HG03045 (cell line): ENCODE measurements around the gene SDHAF3.
A peak's percentile ranks its signal among the peaks of the same experiment; 100 is the strongest.
"Not testable (repeated sequence)": the region's sequence is repeated elsewhere in the genome, so short reads cannot be mapped to it uniquely, and the experiment has no call there.

ENCODE experiments used
- ATAC-seq: cut with Tn5 transposase; IDR thresholded peaks from one replicate; pipeline ENCODE4 v1.9.1; 2021; ENCODE audit warnings: mild to moderate bottlenecking, moderate library complexity; ENCODE audit not compliant: unreplicated experiment

The SDHAF3 gene

DNA sequence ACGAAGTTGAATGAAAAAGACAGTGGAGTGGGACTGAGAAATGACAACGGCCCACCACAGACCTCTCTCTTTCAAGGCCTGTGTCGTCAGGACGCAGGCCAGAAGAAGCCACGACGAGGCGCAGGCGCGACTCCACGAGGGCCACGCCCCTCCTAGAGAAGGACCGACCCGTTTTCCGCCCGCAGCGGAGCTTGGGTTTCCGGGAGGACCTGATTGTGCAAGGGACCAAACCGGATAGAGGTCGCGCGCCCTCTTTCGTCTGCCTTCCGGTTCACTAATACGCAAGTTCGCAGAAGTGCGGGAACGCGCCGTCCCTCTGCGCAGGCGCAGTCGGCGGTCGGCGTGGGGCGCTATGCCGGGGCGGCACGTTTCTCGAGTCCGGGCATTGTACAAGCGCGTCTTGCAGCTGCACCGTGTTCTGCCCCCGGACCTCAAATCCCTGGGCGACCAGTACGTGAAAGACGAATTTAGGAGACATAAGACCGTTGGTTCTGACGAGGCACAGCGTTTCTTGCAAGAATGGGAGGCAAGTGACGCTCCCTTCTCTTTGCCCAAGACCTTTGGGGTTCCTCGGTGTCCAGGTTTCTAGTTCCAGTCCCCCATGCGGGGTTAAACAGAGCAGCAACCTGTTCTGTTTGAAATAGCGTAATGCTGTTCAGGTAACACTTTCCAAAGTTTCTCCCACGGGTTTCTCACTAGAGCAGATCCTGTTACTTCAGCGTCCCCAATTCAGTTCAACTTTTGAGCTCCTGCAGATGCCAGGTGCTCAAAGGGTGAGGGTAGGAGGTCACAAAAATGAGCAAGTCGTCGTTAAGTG, at the start of gene SDHAF3:
SDHAF3 (plus strand) TSS at position 327 of the 817 bp plus-strand sequence; CDS start at position 353, 26 bp downstream.
- peak; percentile 94 for ATAC-seq

DNA sequence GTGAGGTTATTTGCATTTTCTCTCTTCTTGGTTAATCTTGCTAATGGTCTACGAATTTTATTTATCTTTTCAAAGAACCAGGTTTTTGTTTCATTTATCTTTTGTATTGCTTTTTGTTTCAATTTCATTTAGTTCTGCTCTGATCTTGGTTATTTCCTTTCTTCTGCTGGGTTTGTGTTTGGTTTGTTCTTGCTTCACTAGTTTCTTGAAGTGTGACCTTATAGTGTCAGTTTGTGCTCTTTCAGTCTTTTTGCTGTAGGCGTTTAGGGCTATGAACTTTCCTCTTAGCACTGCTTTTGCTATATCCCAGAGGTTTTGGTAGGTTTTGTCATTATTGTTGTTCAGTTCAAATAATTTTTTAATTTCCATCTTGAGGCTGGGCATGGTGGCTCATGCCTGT, 45.5 kb upstream of the SDHAF3 start:
- ATAC-seq: not testable (repeated sequence)

DNA sequence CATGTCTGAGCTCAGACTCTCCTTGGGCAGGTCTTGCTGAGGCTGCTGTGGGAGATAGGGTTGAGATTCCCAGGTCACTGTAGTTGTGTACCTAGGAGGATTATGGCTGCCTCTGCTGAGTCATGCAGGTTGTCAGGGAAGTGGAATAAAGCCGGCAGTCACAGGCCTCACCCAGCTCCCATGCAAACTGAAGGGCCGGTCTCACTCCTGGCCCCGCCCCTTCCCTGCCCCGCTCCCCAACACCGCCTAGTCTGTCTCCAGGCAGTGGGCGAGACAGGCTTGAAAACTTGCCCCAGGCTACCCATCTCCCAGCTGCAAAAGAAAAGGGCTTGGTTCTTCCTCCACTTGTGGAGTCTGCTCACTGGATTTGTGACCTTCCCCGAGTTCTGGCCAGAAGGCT, 41.6 kb upstream of the SDHAF3 start:
- no peak for ATAC-seq

DNA sequence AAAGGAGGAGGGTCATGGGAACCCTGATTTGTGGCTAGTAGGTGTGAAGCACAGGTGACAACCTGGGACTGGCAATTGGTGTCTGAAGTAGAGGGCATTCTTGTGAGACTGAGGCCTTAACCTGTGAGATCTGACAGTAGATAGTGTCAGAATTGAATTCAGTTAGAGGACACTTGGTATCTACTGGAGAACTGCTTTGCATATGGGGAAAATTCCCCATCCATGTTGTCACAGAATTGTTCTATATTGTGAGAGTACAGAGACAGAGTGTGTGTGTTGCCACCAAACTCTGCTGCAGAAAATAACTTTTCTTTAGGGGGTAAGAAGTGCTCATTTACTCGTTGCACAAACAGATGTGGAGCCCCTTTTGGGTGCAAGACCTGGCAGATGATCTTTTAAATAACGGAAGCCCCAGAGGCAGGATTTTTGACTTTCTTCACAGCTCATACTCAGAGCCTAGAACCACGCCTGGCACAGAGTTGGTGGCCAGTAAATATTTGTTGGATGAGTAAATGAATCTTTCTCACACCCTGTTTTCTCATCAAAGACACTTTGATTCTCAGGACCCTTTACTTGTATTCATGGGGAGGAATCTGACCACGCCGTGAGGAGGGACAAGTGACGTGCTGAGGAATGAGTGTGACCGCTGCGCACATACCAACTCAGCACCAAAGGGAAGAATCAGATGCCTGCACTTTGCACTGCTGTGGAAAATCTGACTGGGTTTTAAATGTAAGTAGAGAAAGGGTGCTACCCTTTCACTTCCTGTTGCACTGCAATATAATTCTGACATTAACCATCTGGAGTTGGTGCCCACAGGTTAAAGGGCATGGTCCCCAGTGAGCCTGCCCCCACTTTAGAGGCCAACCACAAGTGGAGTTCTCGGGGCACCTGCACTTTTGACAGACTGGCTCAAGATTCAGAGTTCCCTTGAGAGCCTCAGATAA, 39.2 kb upstream of the SDHAF3 start:
- no peak for ATAC-seq

DNA sequence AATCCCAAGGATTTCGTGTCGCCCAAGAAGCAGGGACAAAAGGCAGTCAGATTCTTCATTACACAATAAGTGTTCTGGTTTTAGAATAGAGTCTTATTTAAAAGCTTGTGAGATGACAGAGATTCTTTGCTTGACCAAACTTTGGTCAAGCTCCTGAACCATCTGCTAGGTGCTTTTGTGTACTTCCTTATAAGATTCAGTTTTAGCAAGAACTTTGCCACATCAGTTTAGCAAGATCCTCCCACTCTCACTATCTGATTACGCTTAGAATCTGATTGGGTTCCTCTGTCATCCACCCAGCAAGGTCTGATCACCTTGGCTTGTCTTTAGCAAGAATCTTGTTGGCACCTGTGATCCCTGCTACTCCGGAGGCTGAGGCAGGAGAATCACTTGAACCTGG, 38.2 kb upstream of the SDHAF3 start:
- no peak for ATAC-seq

DNA sequence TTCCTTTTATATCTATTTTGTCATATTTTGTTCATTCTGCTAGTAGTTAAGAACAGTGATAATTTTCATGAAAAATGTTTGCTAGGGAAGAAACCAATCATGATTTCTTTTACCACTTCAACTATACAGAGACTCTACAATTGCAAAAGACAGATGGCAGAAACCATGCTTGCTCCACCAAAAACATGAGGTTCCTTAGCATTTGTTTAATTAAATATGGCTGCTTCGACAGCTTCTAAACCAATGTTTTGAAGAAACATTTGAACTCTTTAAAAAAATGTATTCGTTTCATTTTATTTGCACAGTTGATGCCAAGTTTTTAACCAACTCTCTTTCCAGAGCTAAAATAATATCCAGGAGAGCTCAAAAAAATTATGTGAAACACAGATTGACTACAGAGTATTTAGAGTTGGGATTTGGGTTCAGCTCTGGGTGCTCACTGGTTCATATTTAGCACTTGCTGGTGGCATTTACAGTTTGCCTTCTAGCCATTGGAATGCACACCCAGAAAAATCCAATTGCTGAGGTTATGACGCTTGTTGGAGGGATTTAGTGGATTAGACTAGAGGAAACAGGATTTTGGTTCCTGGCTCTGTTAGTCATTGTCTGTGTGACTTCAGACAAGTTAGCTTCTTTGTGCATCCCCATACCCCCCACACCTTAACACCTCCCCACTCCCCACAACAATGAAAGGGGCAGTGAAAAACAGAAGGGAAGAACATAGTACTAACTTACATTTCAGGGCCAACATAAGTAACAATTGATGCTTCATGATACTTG, 35.8 kb upstream of the SDHAF3 start:
- no peak for ATAC-seq

DNA sequence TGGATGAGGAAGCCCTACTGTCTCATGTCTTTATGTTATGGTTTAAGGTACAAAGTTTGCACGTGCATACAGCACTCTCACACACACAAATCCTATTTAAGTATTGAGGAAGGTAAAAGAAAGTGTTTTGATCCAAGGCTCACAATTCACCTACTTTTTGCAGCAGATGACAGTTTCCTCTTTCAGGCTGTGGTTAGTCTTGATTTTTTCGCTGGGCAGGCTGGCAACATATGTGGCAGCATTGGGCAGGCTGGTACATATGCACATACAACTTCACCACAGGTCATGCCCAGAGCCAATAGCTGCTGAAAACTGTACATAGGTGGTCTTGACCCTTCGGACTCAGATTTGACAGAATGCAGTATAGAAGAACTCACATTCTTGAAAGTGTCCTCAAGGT, 29.1 kb upstream of the SDHAF3 start:
- ATAC-seq: no peak

DNA sequence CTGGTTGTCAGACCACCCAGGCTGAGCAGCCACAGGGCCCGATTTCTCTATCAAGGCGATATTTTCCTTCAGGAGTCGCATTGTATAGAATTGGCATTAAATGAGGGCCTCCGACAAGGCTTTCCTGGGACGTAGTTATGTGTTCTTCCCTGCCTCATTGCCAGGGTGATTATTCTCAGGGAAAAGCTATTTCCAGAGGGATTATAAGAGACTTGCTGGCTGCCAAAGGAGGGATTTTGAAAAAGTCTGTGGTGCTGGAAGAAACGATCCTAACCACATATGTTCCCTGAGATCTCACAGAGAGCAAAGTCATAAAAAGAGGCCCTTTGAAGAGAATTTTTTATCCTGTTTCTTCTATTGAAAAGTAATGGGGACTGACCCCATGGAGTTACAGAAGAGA, 27.7 kb upstream of the SDHAF3 start:
- no peak for ATAC-seq

DNA sequence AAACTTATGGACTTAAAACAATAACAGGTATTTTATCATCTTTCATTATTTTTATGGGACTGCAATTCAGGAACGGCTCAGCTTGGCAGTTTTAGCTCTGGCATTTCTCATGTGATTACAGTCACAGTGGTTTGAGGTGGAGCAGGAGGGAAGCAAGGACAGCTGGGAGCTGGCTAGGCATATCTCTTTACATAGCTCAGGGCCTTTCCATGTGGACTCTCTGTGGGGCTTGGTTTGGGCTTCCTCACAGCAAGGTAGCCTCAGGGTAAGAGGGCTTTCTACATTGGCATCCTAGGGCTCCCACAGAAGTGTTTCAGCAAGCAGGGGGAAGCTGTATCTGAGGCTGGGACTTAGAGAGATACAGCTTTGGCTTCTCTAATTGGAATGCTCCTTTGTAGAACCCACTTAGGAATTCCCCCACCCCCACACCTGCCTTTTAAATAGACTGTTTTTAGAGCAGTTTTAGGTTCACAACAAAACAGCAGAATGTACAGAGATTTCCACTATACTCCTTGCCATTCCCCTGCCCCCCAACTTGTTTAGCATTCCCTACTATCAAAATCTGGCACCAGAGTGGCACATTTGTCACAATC, 26.6 kb upstream of the SDHAF3 start:
- ATAC-seq: no peak

DNA sequence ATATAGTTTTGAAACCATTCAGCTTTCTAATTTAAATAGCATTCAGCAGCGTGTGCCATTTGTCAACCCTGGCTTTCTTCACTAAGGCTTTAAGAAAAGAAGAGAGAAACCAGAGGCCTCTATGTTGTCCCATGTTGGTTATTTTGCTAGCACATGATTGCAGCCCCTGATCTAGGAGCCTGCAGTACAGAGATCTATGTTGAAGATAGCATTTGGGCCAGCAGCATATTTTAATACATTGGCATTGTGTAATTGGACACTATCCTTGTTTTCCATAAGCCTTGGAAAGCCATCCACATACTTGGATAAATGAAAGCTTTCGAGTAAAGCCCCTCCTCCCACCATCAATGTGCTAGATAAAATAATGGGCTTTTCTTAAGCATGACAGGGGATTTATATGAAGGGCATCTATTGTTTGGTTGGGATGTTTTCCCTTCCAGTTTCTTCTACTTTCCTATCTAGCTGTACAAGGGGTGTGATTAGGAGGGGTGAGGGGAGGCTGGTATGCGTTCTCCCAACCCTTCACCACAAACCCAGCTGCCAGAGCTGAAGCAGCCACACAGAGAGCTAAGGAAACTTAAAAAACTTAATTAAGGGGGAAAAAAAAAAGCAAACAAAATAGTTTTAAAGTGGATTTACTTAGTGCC, 23.1 kb upstream of the SDHAF3 start:
- no peak for ATAC-seq

DNA sequence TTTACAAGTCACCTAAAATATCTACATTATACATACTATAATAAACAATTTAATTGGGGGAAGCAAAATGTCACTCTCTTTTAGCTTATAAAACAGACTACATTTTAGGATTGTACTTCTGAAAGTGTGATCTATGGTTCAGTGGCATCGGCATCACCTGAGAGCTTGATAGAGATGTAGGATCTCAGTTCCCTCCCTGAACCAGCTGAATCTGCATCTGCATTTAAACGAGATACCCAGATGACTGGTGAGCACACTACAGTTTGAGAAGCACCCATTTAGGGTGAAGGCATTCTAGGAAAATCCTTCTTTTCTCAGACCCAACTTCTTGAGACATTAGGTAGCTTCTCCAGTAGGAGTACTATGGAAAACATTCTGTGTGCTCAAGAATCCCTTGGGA, 21.5 kb upstream of the SDHAF3 start:
- no peak for ATAC-seq

DNA sequence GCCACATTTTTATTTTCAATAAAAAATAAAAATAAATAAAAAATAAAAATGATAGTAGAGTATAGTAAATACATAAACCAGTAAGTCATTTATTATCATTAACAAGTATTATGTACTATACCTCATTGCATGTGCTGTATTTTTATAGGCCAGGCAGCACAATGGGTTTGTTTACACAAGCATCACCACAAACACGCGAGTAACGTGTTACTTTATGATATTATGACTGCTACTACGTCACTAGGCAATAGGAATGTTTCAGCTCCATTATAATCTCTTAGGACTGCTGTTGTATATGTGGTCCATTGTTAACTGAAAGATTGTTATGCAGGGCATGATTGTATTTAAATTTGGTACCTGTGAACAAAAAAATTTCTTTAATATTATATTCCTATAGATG, 20.8 kb upstream of the SDHAF3 start:
- ATAC-seq: no peak

DNA sequence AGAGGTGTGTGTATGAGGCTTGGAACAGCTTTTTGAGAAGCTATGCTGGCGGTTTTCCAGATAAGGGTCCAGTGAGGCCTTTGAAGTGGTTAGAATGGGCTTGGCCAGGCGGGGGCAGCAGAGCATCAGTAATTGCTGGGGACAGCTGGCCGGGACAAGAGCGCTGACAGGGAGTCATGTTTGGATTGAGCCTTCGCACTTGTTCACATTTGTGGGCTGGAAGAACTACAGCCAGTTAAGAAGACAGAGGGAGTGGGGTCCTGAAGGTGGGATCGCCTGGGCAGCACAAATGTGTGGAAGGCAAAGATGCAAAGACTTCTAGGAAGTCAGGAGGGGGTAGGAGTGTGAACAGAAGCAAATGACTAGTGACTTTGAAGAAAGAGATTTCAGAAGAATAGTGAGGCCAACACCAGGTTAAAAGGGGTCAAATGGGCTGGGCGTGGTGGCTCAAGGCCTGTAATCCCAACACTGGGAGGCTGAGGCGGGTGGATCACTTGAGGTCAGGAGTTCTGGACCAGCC, 12.7 kb upstream of the SDHAF3 start:
- ATAC-seq: peak; percentile 93

DNA sequence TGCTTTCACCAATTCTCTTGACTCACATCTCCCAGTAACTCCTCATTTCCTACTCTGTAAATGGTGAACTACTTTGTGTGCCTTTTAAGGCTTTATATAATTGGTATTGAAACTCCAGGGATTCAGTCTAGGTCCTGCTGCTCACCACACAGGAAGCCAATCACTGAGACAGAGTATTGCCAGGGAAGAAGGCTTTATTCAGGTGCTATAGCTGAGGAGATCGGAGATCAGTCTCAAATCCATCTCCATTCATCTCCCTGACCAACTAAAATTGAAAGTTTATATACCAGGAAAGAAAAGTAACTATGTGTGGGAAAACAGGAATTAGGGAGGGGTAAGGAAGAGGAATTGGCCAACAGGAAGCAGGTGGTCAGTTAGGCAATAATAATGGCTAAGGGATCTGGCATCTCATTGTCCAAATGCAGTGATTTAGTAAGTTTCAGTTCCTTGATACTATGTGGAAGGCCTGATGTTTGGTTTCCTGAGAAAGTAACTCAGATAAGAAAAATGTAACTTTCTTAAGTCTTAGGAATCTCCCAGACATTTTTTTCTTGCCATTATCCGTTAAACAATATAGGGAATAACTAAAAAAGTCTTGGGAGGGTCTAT, 10.2 kb upstream of the SDHAF3 start:
- ATAC-seq: no peak

DNA sequence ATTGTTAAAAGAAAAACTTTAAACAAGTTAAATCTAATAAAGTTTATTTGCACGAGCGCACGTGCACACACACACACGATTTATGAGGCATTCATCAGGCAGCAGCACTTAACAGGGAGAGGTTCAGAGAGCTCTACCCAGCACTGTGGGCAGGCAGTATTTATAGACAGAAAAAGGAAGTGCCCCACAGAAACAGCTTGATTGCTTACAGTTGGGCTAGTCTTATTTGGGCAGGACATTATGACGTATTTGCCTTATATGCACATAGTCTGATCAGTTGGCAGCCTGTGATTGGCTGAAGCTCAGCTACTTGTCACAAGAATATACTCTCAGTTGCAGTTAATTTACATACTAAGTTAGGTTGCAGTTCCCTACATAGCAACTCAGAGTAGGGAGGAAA, 1.2 kb upstream of the SDHAF3 start:
- no peak for ATAC-seq

DNA sequence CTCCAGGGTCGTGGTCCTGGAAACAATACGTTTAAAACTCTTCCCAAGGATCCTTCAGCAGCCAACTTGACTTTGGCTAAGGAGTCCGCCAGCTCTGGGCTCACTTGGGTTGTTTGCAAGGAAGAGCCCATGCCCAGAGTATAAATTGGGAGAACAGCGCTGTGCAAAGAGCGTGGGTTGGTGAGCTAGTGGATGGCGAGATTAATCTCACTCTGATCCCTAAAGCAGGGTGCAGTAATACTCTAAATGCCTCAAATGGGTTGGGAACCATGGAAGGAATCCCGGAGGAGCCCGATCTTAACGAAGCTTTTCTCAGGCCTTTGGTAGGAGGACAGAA, 495 bp upstream of the SDHAF3 start:
- no peak for ATAC-seq

DNA sequence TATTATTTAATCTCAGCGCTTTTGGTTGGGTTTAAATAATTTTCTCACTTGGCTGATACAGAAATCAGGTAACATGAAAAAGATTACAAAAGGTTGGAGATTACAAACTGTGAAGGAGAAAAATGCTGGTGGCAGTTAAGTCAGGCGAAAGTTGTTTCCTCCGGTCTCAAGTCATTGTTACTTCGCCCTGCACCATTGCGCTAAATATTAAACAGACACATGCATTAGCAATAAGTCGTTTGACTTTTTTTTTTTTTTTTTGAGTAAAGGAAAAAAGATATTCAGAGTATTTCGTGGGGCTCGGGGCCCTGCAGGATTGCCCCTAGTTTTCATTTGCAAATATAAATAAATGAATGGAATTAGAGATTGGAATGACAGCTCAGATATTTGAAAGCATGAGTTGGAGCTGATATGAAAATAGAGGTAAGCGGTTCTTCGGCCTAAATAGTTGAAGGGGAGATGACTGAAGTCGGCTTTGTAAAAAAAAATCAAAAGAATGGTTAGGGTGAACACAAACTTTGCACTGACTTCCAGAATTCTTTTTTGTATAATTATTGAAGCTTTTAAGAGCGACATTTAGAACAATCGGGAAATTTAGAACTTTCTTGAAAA, 914 bp downstream of the SDHAF3 start:
- ATAC-seq: no peak

DNA sequence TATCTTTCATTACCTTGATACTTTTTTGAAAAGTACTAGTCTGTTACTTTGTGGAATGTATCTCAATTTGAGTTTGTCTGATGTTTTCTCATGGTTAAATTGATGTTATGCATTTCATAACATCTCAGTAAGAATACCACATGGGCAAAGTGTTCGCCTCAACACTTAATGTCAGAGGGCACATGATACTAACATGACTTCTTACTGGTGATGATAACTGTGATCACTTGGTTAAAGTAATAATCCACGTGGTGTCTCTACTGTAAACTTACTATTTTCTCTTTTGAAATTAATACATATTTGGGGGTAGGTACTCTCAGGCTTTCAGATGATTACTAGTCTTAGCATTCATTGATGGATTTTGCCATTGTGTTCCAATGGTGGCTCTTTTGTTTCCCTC, 2.2 kb downstream of the SDHAF3 start:
- ATAC-seq: no peak

DNA sequence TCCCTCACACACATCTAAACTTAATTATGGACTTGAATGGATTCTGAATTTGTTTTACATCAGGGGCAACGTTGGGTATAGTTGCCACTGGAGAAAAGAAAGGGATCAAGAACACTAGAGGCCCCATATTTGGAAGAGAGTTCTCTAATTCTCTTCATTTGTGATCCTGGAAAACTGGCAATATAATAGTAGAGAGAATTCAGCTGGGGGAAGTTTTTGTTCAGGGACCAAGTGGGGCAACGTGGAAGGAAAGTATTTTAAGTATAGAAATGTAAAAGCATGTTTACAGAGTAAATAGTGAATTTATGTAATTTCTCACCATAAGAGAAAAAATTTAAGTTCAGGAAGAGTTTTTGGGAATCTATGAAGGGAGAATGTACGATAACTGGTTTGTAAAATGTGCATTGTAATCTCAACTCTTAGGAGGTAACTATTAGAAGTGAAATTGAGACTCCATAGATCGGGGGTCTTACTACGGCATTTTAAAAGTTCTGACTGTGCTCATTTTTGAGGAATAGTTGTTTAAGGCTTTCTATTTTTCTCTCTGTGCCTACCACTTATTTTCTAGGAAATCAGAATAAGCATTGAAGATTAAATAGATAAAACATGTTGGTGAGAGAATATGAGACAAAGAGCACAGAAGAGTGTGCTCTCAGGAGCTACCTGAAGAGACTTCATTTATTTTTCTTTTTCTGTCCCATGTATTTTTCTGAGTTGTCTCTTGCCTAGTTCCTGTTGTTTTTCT, 3.4 kb downstream of the SDHAF3 start:
- ATAC-seq: no peak
